CD4-positive, alpha-beta T cell treated with Interferon alpha-2 for 1 hour (primary cell): ENCODE measurements around the gene SEC16B.

Experiments
- DNase-seq, 2 donors: peaks; one replicate each; pipeline ENCODE4 v3.0.0-alpha.2; 2020 to 2022

Gene SEC16B

GRCh38 chr1:177940682-177941081 lies 29.2 kb downstream of the SEC16B start:
- DNase-seq, result no peak

- DNase-seq, result no peak
Observed at GRCh38 chr1:177937931-177938330, 31.9 kb downstream of the SEC16B start.

- no peak for DNase-seq
Observed at GRCh38 chr1:177937174-177937770, 32.6 kb downstream of the SEC16B start.

- DNase-seq, result no peak
Observed at GRCh38 chr1:177935638-177936415, 34.0 kb downstream of the SEC16B start.

GRCh38 chr1:177934927-177935326 lies 34.9 kb downstream of the SEC16B start:
- no peak for DNase-seq

- no peak for DNase-seq
Observed at GRCh38 chr1:177934461-177934860, 35.4 kb downstream of the SEC16B start.

GRCh38 chr1:177933881-177934280 lies 36.0 kb downstream of the SEC16B start:
- no peak for DNase-seq

- no peak for DNase-seq
Observed at GRCh38 chr1:177932123-177932522, 37.7 kb downstream of the SEC16B start.

GRCh38 chr1:177928952-177929351 lies 40.9 kb downstream of the SEC16B start:
- DNase-seq, result no peak

GRCh38 chr1:177928194-177928593 lies 41.7 kb downstream of the SEC16B start:
- DNase-seq, result no peak

- no peak for DNase-seq
Observed at GRCh38 chr1:177927021-177927596, 42.7 kb downstream of the SEC16B start.

- no peak for DNase-seq
Observed at GRCh38 chr1:177926201-177926600, 43.7 kb downstream of the SEC16B start.

GRCh38 chr1:177925006-177925405 lies 44.9 kb downstream of the SEC16B start:
- no peak for DNase-seq

GRCh38 chr1:177923441-177923840 lies 46.4 kb downstream of the SEC16B start:
- no peak for DNase-seq

- DNase-seq, result no peak
Observed at GRCh38 chr1:177922209-177922608, 47.6 kb downstream of the SEC16B start.

GRCh38 chr1:177921590-177921989 lies 48.3 kb downstream of the SEC16B start:
- no peak for DNase-seq

GRCh38 chr1:177920091-177920490 lies 49.8 kb downstream of the SEC16B start:
- DNase-seq, result no peak

GRCh38 chr1:177915641-177916040 lies 54.2 kb downstream of the SEC16B start:
- no peak for DNase-seq

GRCh38 chr1:177914603-177915002 lies 55.3 kb downstream of the SEC16B start:
- DNase-seq, result no peak

GRCh38 chr1:177913762-177914540 lies 55.9 kb downstream of the SEC16B start:
- no peak for DNase-seq

GRCh38 chr1:177912991-177913390 lies 56.9 kb downstream of the SEC16B start:
- DNase-seq, result no peak

GRCh38 chr1:177909416-177909815 lies 60.4 kb downstream of the SEC16B start:
- no peak for DNase-seq

GRCh38 chr1:177907000-177907399 lies 62.9 kb downstream of the SEC16B start:
- no peak for DNase-seq

- DNase-seq, result no peak
Observed at GRCh38 chr1:177905686-177906085, 64.2 kb downstream of the SEC16B start.
